Activated T-cell treated with anti-CD3 and anti-CD28 coated beads, Interleukin-2, amount 50 U/mL, for 48 hours (primary cell): ENCODE measurements around the gene ZNF346.
A peak's percentile ranks its signal among the peaks of the same experiment; 100 is the strongest.
"Not testable (repeated sequence)": the region's sequence is repeated elsewhere in the genome, so short reads cannot be mapped to it uniquely, and the experiment has no call there.

Experiments used
- DNase-seq, 2 experiments: peaks; one replicate each; pipeline ENCODE4 v3.0.0-alpha.2; 2020

ZNF346 gene, protein sequence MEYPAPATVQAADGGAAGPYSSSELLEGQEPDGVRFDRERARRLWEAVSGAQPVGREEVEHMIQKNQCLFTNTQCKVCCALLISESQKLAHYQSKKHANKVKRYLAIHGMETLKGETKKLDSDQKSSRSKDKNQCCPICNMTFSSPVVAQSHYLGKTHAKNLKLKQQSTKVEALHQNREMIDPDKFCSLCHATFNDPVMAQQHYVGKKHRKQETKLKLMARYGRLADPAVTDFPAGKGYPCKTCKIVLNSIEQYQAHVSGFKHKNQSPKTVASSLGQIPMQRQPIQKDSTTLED

DNA sequence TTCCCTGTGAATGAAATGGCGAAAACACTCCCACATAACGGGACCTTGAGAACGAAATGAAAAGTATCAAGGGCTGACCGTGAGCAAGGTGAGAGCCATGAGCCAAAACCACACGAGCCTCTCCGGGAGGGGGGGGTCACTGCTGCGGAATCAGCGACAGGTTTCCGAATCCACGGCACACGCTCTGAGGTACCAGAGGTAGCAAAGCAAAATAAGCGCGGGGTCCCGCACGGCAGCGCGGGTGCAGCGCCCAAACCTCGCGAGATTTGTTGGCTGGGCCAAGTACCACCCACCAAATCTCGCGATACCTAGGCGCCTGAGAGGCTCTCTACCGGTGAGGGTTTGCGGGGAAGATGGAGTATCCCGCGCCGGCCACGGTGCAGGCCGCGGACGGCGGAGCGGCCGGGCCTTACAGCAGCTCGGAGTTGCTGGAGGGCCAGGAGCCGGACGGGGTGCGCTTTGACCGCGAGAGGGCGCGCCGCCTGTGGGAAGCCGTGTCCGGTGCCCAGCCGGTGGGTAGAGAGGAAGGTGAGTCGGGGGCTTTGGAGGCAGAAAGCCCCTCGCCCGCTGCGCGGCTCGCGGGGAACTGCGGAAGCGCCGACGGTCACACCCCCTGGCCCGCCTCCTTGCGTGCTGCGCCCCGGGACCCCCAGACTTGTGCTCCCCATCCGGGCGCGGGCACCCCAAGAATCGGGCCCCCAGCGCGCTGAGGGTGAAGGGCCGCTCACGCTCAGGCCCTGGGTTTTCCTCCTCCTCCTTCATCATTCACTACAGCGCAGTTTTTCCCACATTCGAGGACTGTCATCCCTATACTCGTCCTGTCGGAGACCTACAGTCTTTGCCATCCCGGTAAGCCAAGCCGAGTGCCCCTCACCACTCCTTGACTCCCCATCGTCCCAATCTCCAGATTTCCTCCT, at the start of gene ZNF346:
Gene ZNF346 (plus strand): TSS at position 311 of the 917 bp plus-strand sequence. CDS start 43 bp downstream, at position 354.
- peak; percentile 91 to 94 for DNase-seq

- no peak for DNase-seq
These were observed 42.8 kb upstream of the ZNF346 start for GRCh38 chr5:176979669-176980068.

- no peak for DNase-seq
These were observed 41.7 kb upstream of the ZNF346 start for GRCh38 chr5:176980818-176981217.

- DNase-seq = not testable (repeated sequence)
These were observed 39.4 kb upstream of the ZNF346 start for GRCh38 chr5:176983112-176983511.

DNA sequence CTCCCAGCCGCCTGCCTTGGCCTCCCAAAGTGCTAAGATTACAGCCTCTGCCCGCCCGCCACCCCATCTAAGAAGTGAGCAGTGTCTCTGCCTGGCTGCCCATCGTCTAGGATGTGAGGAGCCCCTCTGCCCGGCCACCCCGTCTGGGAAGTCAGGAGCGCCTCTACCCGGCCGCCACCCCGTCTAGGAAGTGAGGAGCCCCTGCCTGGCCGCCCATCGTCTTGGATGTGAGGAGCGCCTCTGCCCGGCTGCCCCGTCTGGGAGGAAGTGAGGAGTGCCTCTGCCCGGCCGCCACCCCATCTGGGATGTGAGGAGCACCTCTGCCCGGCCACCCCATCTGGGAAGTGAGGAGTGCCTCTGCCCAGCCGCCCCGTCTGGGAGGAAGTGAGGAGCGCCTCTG, 38.9 kb upstream of the ZNF346 start:
- DNase-seq = not testable (repeated sequence)

- not testable (repeated sequence) for DNase-seq
These were observed 38.3 kb upstream of the ZNF346 start for GRCh38 chr5:176984176-176984575.

- peak in 1 of 2 experiments; percentile 30 for DNase-seq
These were observed 37.0 kb upstream of the ZNF346 start for GRCh38 chr5:176985516-176985915.

GRCh38 chr5:176986280-176986679, 36.2 kb upstream of the ZNF346 start:
- DNase-seq = no peak

DNA sequence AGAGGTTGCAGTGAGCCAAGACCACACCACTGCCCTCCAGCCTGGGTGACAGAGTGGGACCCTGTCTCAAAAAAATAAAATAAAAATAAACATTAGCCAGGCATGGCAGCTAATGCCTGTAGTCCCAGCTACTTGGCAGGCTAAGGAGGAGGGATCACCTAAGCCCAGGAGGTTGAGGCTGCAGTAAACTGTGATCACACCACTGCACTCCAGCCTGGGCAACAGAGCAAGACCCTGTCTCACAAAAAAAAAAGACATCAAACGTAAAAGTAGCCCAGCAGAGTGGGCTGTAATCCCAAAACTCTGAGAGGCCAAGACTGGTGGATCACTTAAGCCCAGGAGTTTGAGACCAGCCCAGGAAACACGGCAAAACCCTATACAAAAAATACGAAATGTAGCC, 34.9 kb upstream of the ZNF346 start:
- DNase-seq = no peak

DNA sequence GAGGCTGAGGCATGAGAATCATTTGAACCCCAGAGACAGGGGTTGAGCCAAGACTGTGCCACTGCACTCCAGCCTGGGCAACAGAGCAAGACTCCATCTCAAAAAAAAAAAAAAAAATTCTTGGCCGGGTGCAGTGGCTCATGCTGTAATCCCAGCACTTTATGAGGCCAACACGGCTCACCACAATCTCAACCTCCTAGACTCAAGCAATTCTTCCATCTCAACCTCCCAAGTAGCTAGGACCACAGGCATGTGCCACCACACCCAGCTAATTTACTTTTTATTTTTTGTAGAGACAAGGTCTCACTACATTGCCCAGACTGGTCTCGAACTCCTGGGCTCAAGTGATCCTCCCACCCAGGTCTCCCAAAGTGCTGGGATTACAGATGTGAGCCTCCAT, 29.4 kb upstream of the ZNF346 start:
- not testable (repeated sequence) for DNase-seq

DNA sequence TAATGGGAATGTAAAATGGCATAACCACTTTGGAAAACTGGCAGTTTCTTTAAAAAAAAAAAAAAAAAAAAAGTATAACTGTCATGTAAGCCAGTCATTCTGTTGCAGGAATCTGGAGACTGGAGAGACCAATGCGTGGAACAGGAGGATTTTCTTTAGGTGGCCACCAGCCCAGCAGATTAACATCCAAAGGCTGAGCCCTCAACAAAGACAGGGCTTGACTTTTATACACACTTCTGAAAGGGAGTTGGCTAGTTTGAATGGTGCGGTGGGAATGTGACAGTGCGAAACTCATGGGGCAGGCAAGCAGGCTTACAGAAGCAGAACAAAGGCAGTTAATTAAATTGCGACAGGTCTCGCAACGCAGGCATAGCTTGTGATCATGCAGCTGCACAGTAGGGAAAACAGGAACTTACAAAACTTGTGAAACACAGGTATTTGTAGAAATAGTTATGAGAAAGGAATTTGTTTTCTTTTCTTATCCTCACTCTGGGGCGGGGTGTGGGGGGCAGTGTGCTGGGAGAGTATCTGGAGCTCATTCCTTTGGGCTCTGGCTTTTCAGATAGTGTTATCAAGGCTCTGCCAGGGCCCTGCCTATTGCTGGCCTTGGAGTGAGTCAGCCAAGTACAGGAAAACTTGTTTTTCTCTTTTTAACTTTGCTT, 27.9 kb upstream of the ZNF346 start:
- no peak for DNase-seq

DNA sequence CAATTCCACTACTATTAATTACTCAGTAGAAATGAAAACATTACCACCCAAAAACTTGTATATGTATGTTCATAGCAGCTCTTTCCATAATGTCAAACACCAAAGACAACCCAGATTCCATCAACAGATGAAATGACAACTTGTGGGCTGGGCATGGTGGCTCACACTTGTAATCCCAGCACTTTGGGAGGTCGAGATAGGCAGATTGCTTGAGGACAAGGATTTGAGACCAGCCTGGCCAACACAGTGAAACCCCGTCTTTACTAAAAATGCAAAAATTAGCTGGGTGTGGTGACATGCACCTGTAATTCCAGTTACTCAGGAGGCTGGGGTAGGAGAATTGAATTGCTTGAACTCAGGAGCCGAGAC, 27.4 kb upstream of the ZNF346 start:
- DNase-seq = no peak

DNA sequence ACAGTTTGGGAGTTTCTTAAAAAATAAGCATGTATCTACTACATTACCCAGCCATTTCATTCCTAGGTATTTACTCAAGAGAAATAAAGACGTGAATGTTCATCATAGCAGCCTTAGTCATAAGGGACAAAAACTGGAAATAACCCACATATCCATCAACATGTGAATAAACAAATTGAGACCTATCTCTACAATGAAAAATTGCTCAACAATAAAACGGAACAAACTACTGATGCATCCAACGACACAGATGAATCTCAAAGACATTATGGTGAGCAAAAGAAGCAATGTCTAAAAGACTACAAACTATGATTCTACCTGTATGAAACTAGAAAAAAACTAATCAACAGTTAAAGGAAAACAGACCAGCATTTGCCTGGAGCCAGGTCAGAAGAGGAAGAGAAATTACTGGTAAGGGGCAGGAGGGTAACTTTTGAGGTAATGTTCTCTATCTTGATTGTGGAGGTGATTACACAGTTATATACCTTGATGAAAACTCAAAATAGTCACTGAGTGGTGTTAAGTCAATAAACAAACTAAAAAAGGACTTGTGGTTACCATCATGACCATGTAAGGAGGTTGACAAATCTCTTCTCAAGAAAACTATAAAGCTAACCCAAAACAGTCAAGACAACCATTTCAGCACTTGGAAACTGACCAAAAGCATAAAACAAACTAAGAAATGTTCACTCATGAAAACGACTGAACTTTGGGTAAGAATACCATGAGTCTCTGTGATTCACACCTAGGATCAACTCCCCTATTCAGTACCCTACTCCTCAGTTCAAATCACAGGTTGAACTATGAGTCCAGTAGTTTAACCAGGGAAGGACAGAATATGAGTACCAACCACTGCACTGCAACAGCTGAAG, 26.4 kb upstream of the ZNF346 start:
- no peak for DNase-seq

- no peak for DNase-seq
These were observed 25.7 kb upstream of the ZNF346 start for GRCh38 chr5:176996780-176997179.

- DNase-seq = no peak
These were observed 23.7 kb upstream of the ZNF346 start for GRCh38 chr5:176998828-176999227.

GRCh38 chr5:176999526-176999925, 23.0 kb upstream of the ZNF346 start:
- DNase-seq = not testable (repeated sequence)

DNA sequence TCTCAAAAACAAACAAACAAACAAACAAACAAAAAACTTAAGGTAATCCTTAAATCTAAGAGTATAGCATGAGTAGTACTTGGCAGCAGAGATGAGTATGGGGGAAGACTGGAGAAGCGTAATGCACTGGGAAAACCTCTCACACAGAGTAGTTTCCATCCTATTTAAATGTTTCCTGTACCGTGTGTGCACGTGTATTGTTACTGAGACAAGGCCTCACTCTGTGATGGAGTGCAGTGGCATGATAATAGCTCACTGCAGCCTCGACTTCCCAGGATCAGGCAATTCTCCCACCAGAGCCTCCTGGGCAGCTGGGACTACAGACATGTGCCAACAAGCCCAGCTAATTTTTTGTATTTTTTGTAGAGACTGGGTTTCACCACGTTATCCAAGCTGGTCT, 18.8 kb upstream of the ZNF346 start:
- DNase-seq = no peak

DNA sequence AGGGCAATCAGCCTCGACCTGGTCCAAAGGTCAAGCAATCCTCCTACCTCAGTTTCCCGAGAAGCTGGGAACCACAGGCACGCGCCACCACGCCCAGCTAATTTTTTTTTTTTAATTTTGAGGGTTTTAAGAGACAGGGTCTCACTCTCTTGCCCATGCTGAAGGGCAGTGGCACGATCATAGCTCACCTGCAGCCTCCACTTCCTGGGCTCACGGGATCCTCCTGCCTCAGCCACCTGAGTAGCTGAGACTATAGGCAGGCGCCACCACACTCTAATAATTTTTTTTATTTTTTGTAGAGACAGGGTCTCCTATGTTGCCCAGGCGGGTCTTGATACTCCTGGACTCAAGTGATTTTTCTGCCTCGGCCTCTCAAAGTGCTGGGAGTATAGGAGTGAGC, 17.5 kb upstream of the ZNF346 start:
- no peak for DNase-seq

DNA sequence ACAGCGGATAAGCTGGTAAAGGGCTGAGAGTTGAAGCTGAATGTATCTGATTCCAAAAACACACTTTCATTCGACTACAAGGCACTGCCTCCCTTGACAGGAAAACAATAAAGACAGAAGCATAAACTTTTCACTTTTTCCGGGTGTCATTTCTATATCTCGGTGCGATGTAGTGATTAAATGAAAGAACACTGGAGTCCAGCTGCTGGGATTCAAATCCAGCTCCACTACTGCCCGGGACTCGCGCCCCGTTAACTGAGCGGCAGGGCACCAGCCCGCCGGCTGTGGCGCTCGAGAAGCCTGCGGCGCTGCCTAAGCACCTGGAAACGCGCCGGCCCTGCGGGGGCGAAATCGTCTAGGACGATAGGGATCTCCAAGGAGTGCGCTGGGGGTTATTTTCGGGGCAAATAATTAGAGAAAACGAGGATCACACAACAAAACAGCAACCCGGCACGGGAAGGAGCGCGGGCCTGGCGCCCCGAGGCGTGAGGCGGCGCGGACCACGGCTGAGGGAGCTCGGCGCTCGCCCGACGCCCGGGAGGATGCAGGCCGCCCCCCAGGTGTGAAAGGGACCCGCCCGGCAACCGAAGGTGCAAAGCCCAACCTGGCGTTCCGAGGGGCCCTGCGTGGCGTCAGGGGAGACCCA, 16.8 kb upstream of the ZNF346 start:
- peak; percentile 79 to 82 for DNase-seq

DNA sequence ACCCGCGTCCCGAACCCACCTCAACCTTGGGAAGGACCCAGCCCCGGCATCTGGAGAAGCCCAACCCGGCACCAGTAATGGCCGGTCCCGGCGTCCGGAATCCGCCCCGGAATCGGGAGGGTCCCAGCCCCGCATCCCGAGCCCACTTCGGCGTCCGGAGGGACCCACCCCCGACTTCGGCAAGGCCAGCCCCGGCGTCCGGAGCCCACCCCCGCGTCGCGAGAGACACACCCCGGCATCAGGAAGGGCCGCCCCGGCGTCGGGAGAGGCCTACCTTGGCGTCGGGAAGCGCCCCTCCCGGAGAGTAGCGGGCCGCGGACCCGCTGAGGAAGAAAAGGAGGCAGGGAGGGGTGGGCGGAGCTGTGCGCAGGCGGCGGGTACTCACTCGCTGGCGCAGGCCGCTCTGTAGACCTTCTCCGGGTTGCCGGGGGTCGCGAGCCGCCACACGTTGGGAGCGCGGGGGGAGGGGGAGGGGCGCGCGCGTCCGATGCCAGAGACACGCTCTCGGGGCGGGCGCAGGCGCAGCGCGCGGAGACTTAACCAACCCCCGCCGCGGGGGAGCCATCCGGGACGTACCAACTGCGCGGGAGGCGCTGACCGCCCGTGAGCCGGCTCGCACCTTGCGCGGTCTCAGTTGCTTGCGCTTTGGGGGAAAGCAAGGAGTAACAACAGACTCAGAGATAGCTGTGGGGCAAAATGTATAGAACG, 16.1 kb upstream of the ZNF346 start, which contains the start of gene UIMC1:
Gene UIMC1 (minus strand): TSS at position 515 of the 708 bp plus-strand sequence. CDS start 24,164 bp downstream, outside the sequence.
- DNase-seq = peak; percentile 97

DNA sequence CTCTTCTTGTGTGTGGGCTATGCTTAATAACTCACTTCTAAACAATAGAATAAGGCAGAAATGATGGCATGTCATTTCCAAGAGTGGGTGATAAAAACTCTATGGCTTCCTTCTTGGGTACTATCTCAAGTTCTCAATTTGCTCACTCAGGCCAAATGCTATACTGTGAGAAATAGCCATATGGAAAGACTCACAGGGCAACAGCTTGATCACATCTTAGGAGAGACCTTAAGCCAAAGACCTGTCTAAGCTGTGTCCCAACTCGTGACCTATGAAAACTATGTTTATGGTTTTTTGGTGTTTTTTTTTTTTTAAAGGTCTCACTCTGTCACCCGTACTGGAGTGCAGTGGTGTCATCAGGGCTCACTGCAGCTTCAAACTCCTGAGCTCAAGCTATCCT, 13.8 kb upstream of the ZNF346 start:
- DNase-seq = no peak
